ENCODE results near the gene DROSHA.

DROSHA gene

GRCh38 chr5:31459594-31459993 is 72.3 kb downstream of the DROSHA start:
- no peak for DNase-seq

- no peak for DNase-seq
These were observed 76.7 kb downstream of the DROSHA start for GRCh38 chr5:31455172-31455571.

DNA sequence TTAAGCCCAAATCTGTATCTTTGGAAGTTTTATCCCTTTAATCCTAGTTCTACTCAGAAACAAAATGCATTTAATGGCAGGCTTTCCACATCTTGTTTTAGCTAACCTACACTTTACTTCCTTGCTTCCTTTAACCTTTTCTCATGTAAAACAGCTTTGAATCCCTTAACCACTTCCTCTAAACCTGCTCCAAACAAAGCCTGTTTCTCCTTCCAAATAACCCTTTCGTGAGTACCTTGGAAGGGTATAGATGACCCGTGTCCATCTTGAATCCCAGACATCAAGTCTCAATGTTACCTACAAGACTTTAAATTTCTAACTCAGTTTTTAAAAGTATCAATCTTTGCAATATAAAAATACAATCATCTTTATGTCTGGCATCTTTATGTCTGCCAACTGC is 78.4 kb downstream of the DROSHA start:
- DNase-seq: no peak

- no peak for DNase-seq
These were observed 79.6 kb downstream of the DROSHA start for GRCh38 chr5:31452314-31452713.

DNA sequence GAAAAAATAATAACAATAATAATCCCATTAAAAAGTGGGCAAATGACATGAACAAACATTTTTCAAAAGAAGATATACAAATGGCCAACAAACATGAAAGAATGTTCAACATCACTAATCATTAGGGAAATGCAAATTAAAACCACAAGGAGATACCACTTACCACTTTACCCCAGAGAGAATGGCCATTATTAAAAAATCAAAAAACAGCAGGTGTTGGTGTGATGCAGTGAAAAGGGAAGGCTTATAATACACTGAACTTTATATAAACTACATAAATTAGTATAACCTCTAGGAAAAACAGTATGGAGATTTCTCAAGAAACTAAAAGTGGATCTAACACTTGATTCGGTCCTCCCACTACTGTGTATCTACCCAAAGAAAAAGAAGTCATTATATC is 81.9 kb downstream of the DROSHA start:
- no peak for DNase-seq

- no peak for DNase-seq
These were observed 82.7 kb downstream of the DROSHA start for GRCh38 chr5:31449174-31449573.

- no peak for DNase-seq
These were observed 86.8 kb downstream of the DROSHA start for GRCh38 chr5:31445041-31445600.

DNA sequence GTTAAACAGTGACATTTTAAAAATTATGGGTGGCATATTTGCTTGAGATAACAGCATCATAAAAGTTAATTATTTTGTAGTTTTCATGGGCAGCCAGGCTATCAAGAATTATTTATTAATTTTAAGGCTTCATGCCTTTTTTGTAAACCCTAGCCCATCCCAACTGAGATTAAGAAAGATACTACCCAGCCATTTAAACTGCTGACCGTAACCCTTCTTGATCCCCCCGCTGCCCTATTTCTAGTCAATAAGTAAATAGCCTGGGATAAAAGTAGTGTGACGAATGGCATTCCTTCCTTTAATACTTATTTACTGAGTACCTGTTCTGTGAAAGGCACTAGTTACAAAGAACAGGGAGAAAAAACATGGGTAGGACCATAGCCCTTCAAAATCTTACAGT is 88.3 kb downstream of the DROSHA start:
- DNase-seq: no peak

DNA sequence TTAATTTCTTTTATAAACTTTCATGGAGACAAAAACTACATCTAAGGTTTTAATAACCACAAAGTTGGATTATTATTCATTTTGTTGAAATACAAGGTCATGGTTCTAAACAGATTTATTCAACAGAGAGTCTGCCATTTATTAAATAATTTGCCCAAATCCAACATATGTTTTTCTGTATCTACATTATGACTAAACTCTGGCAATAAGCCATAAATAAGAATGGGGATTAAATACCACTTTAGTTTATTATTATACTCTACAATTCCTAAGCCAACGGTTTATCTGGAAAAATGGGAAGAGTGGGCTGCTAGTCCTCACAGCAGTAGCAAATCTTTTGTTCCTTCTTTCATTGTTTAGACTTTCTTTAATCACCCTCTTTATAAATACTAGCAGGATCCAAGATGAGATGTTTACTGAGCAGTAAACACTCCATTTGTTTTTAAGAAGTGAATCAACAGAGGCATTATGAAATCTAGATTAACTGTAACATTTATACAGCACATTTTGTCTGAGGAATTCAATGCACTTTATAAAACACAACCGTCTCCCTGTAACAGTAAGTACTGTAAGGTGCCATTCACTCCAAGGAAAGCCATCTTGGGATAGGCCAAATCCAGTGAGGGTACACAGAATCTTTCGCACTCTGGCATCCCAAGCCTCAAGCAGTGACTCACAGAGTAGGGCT is 89.7 kb downstream of the DROSHA start:
- no peak for DNase-seq

- no peak for DNase-seq
These were observed 95.0 kb downstream of the DROSHA start for GRCh38 chr5:31436851-31437250.

- DNase-seq: no peak
These were observed 96.2 kb downstream of the DROSHA start for GRCh38 chr5:31435730-31436129.

- DNase-seq: no peak
These were observed 97.0 kb downstream of the DROSHA start for GRCh38 chr5:31434898-31435297.

- no peak for DNase-seq
These were observed 98.7 kb downstream of the DROSHA start for GRCh38 chr5:31433229-31433628.

DNA sequence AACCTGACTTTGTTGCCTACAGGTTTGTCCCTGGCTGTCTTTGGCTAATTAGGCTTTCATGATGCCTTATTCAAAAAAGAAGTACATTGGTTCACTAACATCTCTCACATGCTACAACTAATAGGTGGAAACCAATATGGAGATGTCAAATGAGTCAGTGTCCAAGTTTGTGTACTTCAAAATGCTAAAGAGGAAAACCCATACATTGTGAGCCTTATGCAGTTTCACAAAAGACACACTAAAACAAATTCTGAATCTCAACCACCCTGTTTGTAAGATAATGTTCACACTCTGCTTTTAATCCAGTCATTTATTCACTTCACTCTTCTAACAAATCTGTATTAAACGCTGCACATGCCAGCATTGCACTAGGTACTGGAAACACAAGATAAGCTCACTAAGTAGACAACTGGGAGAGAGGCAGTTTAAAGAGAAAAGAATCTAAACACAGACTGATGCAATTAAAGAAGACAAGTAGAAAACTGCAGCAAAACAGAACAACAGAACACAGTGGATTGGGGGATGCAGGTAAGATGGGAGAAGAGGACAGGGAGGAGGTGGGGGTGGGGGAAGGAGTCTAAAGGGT is 104.1 kb downstream of the DROSHA start:
- DNase-seq: no peak

DNA sequence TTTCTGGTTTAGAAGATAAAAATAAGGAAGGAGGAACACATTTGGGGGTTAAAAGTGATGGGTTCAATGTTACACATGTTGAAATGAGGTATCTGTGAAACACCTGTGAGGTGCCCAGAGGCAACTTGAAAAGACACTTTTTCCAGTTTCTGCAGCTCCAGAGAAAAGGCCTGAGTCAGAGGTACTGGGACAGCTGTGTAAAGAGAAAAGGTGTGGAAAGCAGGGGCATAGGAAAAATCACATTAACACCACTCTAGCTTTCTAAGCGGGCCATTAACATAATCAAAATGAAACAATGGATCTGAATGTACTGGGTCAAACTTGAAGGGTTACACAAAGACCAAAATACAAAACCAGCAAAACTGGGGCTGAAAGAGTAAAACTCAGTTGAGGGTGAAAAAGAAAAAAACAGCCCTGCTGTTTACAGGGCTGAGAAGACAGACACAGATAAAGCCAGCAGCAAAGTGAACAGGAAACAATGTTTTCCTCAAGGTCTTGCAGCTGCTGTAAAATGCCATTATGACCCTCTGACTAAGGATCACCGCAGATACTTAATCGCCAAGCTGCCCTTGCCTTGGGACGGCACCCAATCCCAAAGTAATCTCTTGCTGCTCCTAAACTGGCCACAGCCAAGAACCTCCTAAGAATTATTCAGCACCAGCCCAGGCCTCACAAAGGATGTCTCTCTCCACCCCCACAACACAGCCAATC is 104.7 kb downstream of the DROSHA start:
- DNase-seq: no peak

DNA sequence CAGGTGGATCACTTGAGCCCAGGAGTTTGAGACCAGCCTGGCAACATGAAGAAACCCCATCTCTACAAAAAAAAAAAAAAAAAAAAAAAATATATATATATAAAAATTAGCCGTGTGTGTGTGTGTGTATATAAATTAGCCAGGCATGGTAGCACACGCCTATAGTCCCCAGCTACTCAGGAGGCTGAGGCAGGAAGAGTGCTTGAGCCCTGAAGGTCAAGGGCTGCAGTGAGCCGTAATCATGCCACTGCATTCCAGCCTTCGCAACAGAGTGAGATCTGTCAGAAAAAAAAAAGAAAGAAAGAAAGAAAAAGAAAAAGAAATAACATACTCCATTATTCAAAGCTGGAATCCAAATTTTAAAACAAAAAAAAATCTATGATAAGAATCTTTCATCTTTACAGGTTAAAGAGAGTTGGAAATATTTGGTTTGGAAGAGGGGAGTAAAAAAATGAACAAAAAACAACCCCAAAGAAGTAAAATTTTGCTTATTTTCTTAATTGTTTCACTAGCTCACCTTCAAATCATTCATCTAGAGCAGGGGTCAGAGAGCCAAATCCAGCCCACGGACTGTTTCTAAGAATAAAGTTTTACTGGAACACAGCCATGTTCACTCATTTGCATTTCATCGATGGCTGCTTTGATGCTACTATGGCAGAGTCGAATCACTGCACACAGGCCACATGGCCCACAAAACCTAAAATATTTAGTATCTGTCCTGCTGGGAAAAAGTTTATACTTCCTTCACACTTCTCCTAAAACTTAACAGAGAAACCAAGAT is 109.9 kb downstream of the DROSHA start:
- no peak for DNase-seq

- DNase-seq: no peak
These were observed 114.4 kb downstream of the DROSHA start for GRCh38 chr5:31417512-31417911.

- DNase-seq: no peak
These were observed 115.3 kb downstream of the DROSHA start for GRCh38 chr5:31416547-31416946.

DNA sequence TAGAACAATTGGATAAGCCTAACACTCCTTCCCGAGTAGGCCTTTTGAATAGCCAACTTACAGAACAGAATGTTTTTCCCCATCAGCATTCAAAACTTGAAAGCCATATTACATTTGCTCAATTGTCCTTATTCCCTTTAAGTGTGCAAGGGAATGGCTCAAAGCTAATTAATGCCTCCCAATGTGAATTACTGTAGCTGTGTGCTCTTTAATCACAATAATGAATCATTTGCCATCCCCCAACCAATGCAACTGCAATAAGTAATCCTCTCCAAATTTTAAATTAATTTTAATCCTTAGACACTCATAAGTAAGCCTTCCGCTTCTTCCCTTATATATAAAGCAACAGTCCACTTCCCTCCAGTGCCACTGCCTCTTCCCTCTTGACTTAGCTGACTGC is 115.9 kb downstream of the DROSHA start:
- DNase-seq: no peak

- no peak for DNase-seq
These were observed 116.6 kb downstream of the DROSHA start for GRCh38 chr5:31415009-31415923.

DNA sequence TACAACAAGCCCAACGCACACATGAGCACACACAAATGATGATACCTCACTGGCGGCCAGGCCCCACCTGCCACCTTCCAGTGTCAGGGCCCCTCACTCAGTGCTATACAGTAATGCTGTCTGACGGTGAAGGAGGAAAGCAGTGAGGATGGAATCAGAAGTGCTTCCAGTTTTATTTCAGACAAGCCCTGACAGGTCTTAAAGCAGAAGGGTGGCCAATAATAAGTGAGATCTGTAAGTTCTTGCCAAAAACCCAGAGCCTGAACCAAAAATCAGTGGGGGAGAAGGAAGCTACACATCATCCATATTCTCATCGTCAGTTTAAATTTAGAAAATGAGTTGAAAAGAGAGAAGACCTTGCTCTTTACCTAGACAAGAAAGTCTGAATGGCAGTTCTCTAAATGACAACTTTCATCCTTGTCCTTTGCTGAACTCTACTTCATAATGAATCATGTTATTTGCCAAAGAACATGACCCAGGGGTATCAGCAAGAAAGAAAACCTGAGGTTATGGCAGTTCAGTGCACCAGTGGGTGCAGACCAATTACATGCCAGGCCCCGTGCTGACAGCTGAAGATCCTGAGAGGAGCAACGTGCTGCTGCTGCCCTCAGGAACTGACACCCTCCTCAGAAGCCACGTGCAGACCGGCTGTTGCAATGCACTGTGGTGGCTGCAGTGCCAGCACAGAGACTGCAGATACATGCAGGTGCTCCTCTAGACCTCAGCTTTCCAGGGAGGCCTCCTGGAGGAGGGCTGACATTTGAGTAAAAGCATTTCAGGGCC is 118.7 kb downstream of the DROSHA start:
- DNase-seq: no peak
